RWPE2 (cell line): Measurements from ENCODE around the gene TBC1D2B.
"Not testable (repeated sequence)": the region's sequence is repeated elsewhere in the genome, so short reads cannot be mapped to it uniquely, and the experiment has no call there.

ENCODE experiments used
- ATAC-seq: fragments of 200-7000 bp; cut with Tn5 transposase; 3 replicates; pipeline ENCODE4 v1.9.1; 2021; ENCODE audit warnings: low read depth
- DNase-seq: peaks from one replicate; pipeline ENCODE4 v3.0.0-alpha.2; 2020; ENCODE audit warnings: low spot score
- H3K27ac ChIP-seq: fragments of 450-650 bp; 2 replicates; pipeline ENCODE4 v1.5.1; 2017; ENCODE audit warnings: mild to moderate bottlenecking; ENCODE audit not compliant: poor library complexity, severe bottlenecking
- H3K27me3 ChIP-seq: fragments of 250-450 bp; sonication (Bioruptor Pico); 2 replicates; pipeline ENCODE4 v1.5.1; 2021; ENCODE audit warnings: mild to moderate bottlenecking, moderate library complexity; ENCODE audit not compliant: insufficient read depth, poor library complexity, severe bottlenecking
- H3K36me3 ChIP-seq: fragments of 250-450 bp; sonication (Bioruptor Pico); 2 replicates; pipeline ENCODE4 v1.5.1; 2020; ENCODE audit warnings: low read depth, mild to moderate bottlenecking, moderate library complexity
- H3K4me1 ChIP-seq: fragments of 250-450 bp; sonication (Bioruptor Pico); 2 replicates; pipeline ENCODE4 v1.5.1; 2021; ENCODE audit warnings: mild to moderate bottlenecking, moderate library complexity; ENCODE audit not compliant: insufficient read depth, poor library complexity, severe bottlenecking
- H3K4me3 ChIP-seq: fragments of 250-450 bp; sonication (Bioruptor Pico); 2 replicates; pipeline ENCODE4 v1.5.1; 2021; ENCODE audit warnings: mild to moderate bottlenecking, moderate library complexity; ENCODE audit not compliant: severe bottlenecking
- H3K9me3 ChIP-seq: fragments of 250-450 bp; sonication (Bioruptor Pico); 2 replicates; pipeline ENCODE4 v1.5.1; 2021; ENCODE audit warnings: mild to moderate bottlenecking, moderate library complexity; ENCODE audit not compliant: severe bottlenecking
- CTCF ChIP-seq: fragments of 450-650 bp; IDR thresholded peaks from one replicate; pipeline ENCODE4 v1.5.1; 2017; ENCODE audit warnings: mild to moderate bottlenecking, moderate library complexity; ENCODE audit not compliant: poor library complexity, severe bottlenecking

Gene TBC1D2B

GRCh38 chr15:77982127-77982490 lies 95.4 kb downstream of the TBC1D2B start:
- Histone ChIP-seq H3K4me3 (no peak overlapping the region), H3K27me3 (no peaks in the 10 kb centered on the region), H3K4me1 (no peaks in the 10 kb centered on the region), H3K36me3 (no peaks in the 10 kb centered on the region), H3K9me3 (no peaks in the 10 kb centered on the region), H3K27ac (no peak overlapping the region)
- DNase-seq (peak; percentile 58), ATAC-seq (no peak)
- TF ChIP-seq CTCF: no peak

- H3K27me3 ChIP-seq: no peaks in the 10 kb centered on the region
- no peak overlapping the region for H3K4me3 ChIP-seq
- H3K36me3 ChIP-seq: no peaks in the 10 kb centered on the region
- no peaks in the 10 kb centered on the region for H3K4me1 ChIP-seq
- peak; percentile 61 for DNase-seq
- no peak overlapping the region for H3K27ac ChIP-seq
- no peak for TF ChIP-seq CTCF
- H3K9me3 ChIP-seq: no peaks in the 10 kb centered on the region
- ATAC-seq: no peak
These were observed 96.0 kb downstream of the TBC1D2B start for GRCh38 chr15:77981281-77982126.

GRCh38 chr15:77980674-77981073 lies 96.8 kb downstream of the TBC1D2B start:
- not testable (repeated sequence) for ATAC-seq, H3K27ac ChIP-seq, H3K27me3 ChIP-seq, H3K36me3 ChIP-seq, H3K9me3 ChIP-seq, H3K4me3 ChIP-seq, H3K4me1 ChIP-seq, DNase-seq

- no peak for TF ChIP-seq CTCF
- Histone ChIP-seq H3K27ac (no peak overlapping the region), H3K27me3 (no peaks in the 10 kb centered on the region), H3K4me1 (no peaks in the 10 kb centered on the region), H3K36me3 (no peaks in the 10 kb centered on the region), H3K4me3 (no peak overlapping the region), H3K9me3 (no peaks in the 10 kb centered on the region)
- no peak for ATAC-seq
- DNase-seq: peak; percentile 66
These were observed 97.4 kb downstream of the TBC1D2B start for GRCh38 chr15:77980098-77980497.

GRCh38 chr15:77979157-77979556 lies 98.4 kb downstream of the TBC1D2B start:
- not testable (repeated sequence) for H3K4me1 ChIP-seq, H3K27me3 ChIP-seq, ATAC-seq, H3K27ac ChIP-seq, H3K4me3 ChIP-seq, H3K9me3 ChIP-seq, H3K36me3 ChIP-seq
- DNase-seq: peak; percentile 77

- H3K4me3 ChIP-seq, H3K4me1 ChIP-seq, ATAC-seq, H3K27ac ChIP-seq, H3K27me3 ChIP-seq, H3K36me3 ChIP-seq, DNase-seq, H3K9me3 ChIP-seq: not testable (repeated sequence)
These were observed 98.8 kb downstream of the TBC1D2B start for GRCh38 chr15:77978759-77979145.

- H3K9me3 ChIP-seq, ATAC-seq, H3K27ac ChIP-seq, H3K27me3 ChIP-seq, H3K4me1 ChIP-seq, H3K36me3 ChIP-seq, H3K4me3 ChIP-seq: not testable (repeated sequence)
- DNase-seq: peak; percentile 61
These were observed 99.4 kb downstream of the TBC1D2B start for GRCh38 chr15:77977903-77978758.

- H3K27ac ChIP-seq, ATAC-seq, H3K4me3 ChIP-seq, H3K9me3 ChIP-seq, H3K4me1 ChIP-seq, H3K36me3 ChIP-seq, H3K27me3 ChIP-seq: not testable (repeated sequence)
- DNase-seq: peak; percentile 79
These were observed 100.6 kb downstream of the TBC1D2B start for GRCh38 chr15:77976760-77977525.
